22Rv1 (cell line): Measurements from ENCODE around the gene DNAL4.

Source experiments
- CTCF ChIP-seq: fragments of 450-650 bp; IDR thresholded peaks from 2 replicates; pipeline ENCODE4 v1.5.1; 2017; ENCODE audit warnings: mild to moderate bottlenecking
- ZFX ChIP-seq: fragments of 450-650 bp; IDR thresholded peaks from 2 replicates; pipeline ENCODE4 v1.6.1; 2017; ENCODE audit warnings: antibody characterized with exemption, borderline replicate concordance

GRCh38 chr22:38783095-38783615 is 10.8 kb downstream of the DNAL4 start:
- TF ChIP-seq CTCF (no peak), ZFX (no peak)
